Sigmoid colon (tissue), 4 donors: ENCODE data around the gene HDAC9.

Source experiments
- CTCF ChIP-seq, 4 experiments: fragments of 450-650 bp in 3 of 4; fragments of 200-600 bp in 1 of 4; IDR thresholded peaks; one replicate each; pipeline ENCODE4 v1.5.1; 2016 to 2019; ENCODE audit warnings: antibody characterized with exemption in 4 of 4, mild to moderate bottlenecking in 3 of 4, moderate library complexity in 2 of 4
- POLR2AphosphoS5 ChIP-seq, 4 donors: sonication (generic); formaldehyde crosslinking; IDR thresholded peaks; one replicate each; pipeline ENCODE4 v1.6.1; 2017; ENCODE audit warnings: antibody characterized with exemption in 4 of 4

- TF ChIP-seq CTCF (IDR thresholded peaks at IDR 0.05), result no peak
- no peak for TF ChIP-seq POLR2AphosphoS5 (IDR thresholded peaks at IDR 0.05)
Observed at GRCh38 chr7:18580950-18581349, 85.4 kb downstream of the HDAC9 start.
